Bronchial epithelial cell (primary cell): ENCODE measurements around the gene ARID1A. TPM values are rescaled to one million over a fixed set of nuclear protein-coding genes. Genes with fewer than 3 reads are reported as not detected.

ENCODE experiments used
- DNase-seq: peaks from one replicate; pipeline ENCODE4 v3.0.0-alpha.2; 2010; ENCODE audit warnings: low read depth
- FAIRE-seq: peaks from 2 replicates; lab custom pipeline; 2011; peaks lifted over from hg19 to GRCh38; lab: Jason Lieb, UNC
- H3K27me3 ChIP-seq: 2 replicates; pipeline ENCODE4 v1.5.1; 2011; ENCODE audit warnings: low read length; ENCODE audit not compliant: control insufficient read depth, insufficient read depth
- H3K36me3 ChIP-seq: 2 replicates; pipeline ENCODE4 v1.5.1; 2011; ENCODE audit warnings: low read length; ENCODE audit not compliant: control insufficient read depth, insufficient read depth
- H3K4me3 ChIP-seq: 2 replicates; pipeline ENCODE4 v1.5.1; 2011; ENCODE audit warnings: mild to moderate bottlenecking, low read depth, low read length, control low read depth
- CTCF ChIP-seq: IDR thresholded peaks from 2 replicates; pipeline ENCODE4 v1.5.1; 2011; ENCODE audit warnings: mild to moderate bottlenecking, moderate library complexity, low read length, control low read depth, inconsistent platforms; ENCODE audit not compliant: insufficient read depth, severe bottlenecking
- total RNA-seq: library from RNA; depleted of rRNA; stranded (reverse); fragments of >200 nt; gene quantifications from 2 replicates; pipeline ENCODE4 v1.2.1, GENCODE V29; 2014

The ARID1A gene
- total RNA-seq, 1 donor from 2014 or later: 8.7 TPM

GRCh38 chr1:26706315-26706714 is 10.5 kb downstream of the ARID1A start:
- no peak for TF ChIP-seq CTCF
- DNase-seq (no peak), FAIRE-seq (no peak)
- Histone ChIP-seq H3K36me3 (peaks cover 9% of the 10 kb centered on the region), H3K4me3 (no peak overlapping the region), H3K27me3 (no peaks in the 10 kb centered on the region)

GRCh38 chr1:26710811-26711210 is 15.0 kb downstream of the ARID1A start:
- no peaks in the 10 kb centered on the region for H3K27me3 ChIP-seq
- peaks cover 12% of the 10 kb centered on the region for H3K36me3 ChIP-seq
- DNase-seq (no peak), FAIRE-seq (no peak)
- H3K4me3 ChIP-seq: no peak overlapping the region
- TF ChIP-seq CTCF: no peak

GRCh38 chr1:26711777-26712176 is 16.0 kb downstream of the ARID1A start:
- FAIRE-seq: no peak

GRCh38 chr1:26717017-26717491 is 21.2 kb downstream of the ARID1A start:
- DNase-seq (no peak), FAIRE-seq (no peak)
- Histone ChIP-seq H3K27me3 (no peaks in the 10 kb centered on the region), H3K4me3 (no peak overlapping the region), H3K36me3 (peaks cover 1% of the 10 kb centered on the region)
- no peak for TF ChIP-seq CTCF

More at GRCh38 chr1:26711777-26712176, 16.0 kb downstream of the ARID1A start:
- TF ChIP-seq CTCF: no peak
- no peak overlapping the region for H3K4me3 ChIP-seq
- no peak for DNase-seq
- no peaks in the 10 kb centered on the region for H3K27me3 ChIP-seq
- peaks cover 12% of the 10 kb centered on the region for H3K36me3 ChIP-seq

- no peak overlapping the region for H3K4me3 ChIP-seq
- no peak for DNase-seq
- H3K36me3 ChIP-seq: peaks cover 1% of the 10 kb centered on the region
- no peak for FAIRE-seq
- no peak for TF ChIP-seq CTCF
- no peaks in the 10 kb centered on the region for H3K27me3 ChIP-seq
Measured at GRCh38 chr1:26719205-26719604, 23.4 kb downstream of the ARID1A start.

- DNase-seq (no peak), FAIRE-seq (no peak)
- no peak for TF ChIP-seq CTCF
- Histone ChIP-seq H3K36me3 (no peaks in the 10 kb centered on the region), H3K4me3 (no peak overlapping the region), H3K27me3 (no peaks in the 10 kb centered on the region)
Measured at GRCh38 chr1:26721669-26722355, 26.0 kb downstream of the ARID1A start.
